ENCODE measurements around the gene FBXO41.

FBXO41 gene

DNA sequence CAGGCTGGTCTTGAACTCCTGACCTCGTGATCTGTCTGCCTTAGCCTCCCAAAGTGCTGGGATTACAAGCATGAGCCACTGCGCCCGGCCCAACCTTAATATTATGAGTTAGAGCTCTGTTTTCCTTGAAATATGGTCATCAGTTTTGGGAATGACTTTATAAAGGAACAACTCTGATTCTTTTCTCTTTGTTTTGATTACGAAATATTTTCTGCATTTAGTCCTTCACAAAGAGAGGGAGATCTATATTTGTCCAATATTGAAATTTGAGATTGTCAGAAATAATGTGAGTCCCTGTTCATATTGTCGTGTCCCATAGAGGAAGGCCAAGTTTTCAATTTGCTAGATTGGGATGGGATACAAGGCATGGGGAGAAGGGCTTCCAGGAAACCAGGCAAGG, 67.1 kb downstream of the FBXO41 start (continued):
- TF ChIP-seq, protein P1, sequence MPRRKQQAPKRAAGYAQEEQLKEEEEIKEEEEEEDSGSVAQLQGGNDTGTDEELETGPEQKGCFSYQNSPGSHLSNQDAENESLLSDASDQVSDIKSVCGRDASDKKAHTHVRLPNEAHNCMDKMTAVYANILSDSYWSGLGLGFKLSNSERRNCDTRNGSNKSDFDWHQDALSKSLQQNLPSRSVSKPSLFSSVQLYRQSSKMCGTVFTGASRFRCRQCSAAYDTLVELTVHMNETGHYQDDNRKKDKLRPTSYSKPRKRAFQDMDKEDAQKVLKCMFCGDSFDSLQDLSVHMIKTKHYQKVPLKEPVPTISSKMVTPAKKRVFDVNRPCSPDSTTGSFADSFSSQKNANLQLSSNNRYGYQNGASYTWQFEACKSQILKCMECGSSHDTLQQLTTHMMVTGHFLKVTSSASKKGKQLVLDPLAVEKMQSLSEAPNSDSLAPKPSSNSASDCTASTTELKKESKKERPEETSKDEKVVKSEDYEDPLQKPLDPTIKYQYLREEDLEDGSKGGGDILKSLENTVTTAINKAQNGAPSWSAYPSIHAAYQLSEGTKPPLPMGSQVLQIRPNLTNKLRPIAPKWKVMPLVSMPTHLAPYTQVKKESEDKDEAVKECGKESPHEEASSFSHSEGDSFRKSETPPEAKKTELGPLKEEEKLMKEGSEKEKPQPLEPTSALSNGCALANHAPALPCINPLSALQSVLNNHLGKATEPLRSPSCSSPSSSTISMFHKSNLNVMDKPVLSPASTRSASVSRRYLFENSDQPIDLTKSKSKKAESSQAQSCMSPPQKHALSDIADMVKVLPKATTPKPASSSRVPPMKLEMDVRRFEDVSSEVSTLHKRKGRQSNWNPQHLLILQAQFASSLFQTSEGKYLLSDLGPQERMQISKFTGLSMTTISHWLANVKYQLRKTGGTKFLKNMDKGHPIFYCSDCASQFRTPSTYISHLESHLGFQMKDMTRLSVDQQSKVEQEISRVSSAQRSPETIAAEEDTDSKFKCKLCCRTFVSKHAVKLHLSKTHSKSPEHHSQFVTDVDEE (CRISPR knock-in tag; IDR thresholded peaks at IDR 0.05) = no peak
- TF ChIP-seq ZNF565 (CRISPR knock-in tag; conservative IDR thresholded peaks at IDR 0.05; ENCODE audit: low read depth) (no peak), ZNF8 (CRISPR knock-in tag; IDR thresholded peaks at IDR 0.05) (no peak), PPARA (CRISPR knock-in tag; IDR thresholded peaks at IDR 0.05; ENCODE audit: borderline replicate concordance) (no peak)

DNA sequence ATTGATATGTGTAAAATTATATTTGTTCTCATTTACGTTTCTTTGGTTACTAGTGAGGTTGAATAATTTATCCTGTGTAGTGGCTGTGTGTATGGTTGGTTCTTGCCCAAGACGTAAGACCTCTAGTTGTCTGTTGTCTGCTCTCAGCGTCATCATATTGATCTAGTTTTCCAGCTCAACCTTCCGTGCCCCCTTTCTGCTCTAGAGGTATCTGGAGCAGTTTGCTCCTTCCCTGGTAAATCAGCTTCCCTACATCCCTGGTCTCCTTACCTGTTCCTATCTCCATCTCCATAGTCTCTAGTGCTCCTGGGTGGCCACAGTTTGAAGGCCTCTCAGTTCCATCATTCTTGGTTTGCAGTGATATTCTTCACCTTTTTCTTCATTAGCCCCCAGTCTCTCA, 69.0 kb downstream of the FBXO41 start:
- no peak for ATAC-seq
- TF ChIP-seq BACH2 (CRISPR knock-in tag; IDR thresholded peaks at IDR 0.05; ENCODE audit: borderline replicate concordance) (no peak), GLIS3 (CRISPR knock-in tag; IDR thresholded peaks at IDR 0.05) (no peak), TCF4 (CRISPR knock-in tag; IDR thresholded peaks at IDR 0.05; ENCODE audit: borderline replicate concordance) (no peak), RARB (CRISPR knock-in tag; IDR thresholded peaks at IDR 0.05) (no peak), ARNTL (CRISPR knock-in tag; IDR thresholded peaks at IDR 0.05; ENCODE audit: borderline replicate concordance, low read depth) (no peak), ZFP3 (CRISPR knock-in tag; IDR thresholded peaks at IDR 0.05) (no peak), ZC3H10 (CRISPR knock-in tag; IDR thresholded peaks at IDR 0.05) (no peak), ZNF70 (CRISPR knock-in tag; IDR thresholded peaks at IDR 0.05) (no peak), SNAI2 (CRISPR knock-in tag; IDR thresholded peaks at IDR 0.05) (no peak), ZNF565 (CRISPR knock-in tag; conservative IDR thresholded peaks at IDR 0.05; ENCODE audit: low read depth) (no peak), ZNF8 (CRISPR knock-in tag; IDR thresholded peaks at IDR 0.05) (no peak), PPARA (CRISPR knock-in tag; IDR thresholded peaks at IDR 0.05; ENCODE audit: borderline replicate concordance) (no peak), ESRRG (CRISPR knock-in tag; IDR thresholded peaks at IDR 0.05) (no peak), CSDC2 (CRISPR knock-in tag; IDR thresholded peaks at IDR 0.05) (no peak), ISL1 (CRISPR knock-in tag; IDR thresholded peaks at IDR 0.05) (no peak)
- TF ChIP-seq, protein P1 (CRISPR knock-in tag; IDR thresholded peaks at IDR 0.05) = no peak
- TF ChIP-seq, protein P2, sequence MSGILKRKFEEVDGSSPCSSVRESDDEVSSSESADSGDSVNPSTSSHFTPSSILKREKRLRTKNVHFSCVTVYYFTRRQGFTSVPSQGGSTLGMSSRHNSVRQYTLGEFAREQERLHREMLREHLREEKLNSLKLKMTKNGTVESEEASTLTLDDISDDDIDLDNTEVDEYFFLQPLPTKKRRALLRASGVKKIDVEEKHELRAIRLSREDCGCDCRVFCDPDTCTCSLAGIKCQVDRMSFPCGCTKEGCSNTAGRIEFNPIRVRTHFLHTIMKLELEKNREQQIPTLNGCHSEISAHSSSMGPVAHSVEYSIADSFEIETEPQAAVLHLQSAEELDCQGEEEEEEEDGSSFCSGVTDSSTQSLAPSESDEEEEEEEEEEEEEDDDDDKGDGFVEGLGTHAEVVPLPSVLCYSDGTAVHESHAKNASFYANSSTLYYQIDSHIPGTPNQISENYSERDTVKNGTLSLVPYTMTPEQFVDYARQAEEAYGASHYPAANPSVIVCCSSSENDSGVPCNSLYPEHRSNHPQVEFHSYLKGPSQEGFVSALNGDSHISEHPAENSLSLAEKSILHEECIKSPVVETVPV (CRISPR knock-in tag; IDR thresholded peaks at IDR 0.05) = no peak
- TF ChIP-seq, protein P3, sequence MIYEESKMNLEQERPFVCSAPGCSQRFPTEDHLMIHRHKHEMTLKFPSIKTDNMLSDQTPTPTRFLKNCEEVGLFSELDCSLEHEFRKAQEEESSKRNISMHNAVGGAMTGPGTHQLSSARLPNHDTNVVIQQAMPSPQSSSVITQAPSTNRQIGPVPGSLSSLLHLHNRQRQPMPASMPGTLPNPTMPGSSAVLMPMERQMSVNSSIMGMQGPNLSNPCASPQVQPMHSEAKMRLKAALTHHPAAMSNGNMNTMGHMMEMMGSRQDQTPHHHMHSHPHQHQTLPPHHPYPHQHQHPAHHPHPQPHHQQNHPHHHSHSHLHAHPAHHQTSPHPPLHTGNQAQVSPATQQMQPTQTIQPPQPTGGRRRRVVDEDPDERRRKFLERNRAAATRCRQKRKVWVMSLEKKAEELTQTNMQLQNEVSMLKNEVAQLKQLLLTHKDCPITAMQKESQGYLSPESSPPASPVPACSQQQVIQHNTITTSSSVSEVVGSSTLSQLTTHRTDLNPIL (CRISPR knock-in tag; IDR thresholded peaks at IDR 0.05; ENCODE audit: low read depth) = no peak
- TF ChIP-seq, protein P4, sequence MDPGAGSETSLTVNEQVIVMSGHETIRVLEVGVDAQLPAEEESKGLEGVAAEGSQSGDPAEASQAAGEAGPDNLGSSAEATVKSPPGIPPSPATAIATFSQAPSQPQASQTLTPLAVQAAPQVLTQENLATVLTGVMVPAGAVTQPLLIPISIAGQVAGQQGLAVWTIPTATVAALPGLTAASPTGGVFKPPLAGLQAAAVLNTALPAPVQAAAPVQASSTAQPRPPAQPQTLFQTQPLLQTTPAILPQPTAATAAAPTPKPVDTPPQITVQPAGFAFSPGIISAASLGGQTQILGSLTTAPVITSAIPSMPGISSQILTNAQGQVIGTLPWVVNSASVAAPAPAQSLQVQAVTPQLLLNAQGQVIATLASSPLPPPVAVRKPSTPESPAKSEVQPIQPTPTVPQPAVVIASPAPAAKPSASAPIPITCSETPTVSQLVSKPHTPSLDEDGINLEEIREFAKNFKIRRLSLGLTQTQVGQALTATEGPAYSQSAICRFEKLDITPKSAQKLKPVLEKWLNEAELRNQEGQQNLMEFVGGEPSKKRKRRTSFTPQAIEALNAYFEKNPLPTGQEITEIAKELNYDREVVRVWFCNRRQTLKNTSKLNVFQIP (CRISPR knock-in tag; IDR thresholded peaks at IDR 0.05; ENCODE audit: borderline replicate concordance, low read depth) = no peak
